GM19099 (cell line): ENCODE results near the gene NEDD1.

Experiments used
- POLR2A ChIP-seq: IDR thresholded peaks from 3 replicates; pipeline ENCODE4 v1.6.1; 2011; ENCODE audit warnings: low read depth; ENCODE audit not compliant: insufficient read length; ENCODE audit errors: extremely low read depth

NEDD1 gene

DNA sequence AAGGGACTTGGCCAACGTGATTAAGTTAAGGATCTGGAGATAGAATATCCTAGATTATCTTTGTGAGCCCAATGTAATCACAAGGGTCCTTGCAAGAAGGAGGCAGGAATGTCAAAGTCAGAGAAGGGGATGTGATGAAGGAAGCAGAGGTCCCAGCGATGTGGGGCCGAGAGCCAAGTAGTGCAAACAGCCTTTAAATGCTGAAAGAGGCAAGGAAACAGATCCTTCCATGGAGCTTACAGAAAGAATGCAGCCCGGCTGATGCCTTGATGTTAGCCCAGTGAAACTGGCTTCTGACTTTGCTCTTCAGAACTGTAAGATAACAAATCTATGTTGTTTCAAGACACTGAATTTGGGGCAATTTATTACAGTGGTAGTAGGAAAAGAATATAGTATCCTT is 74.9 kb downstream of the NEDD1 start:
- TF ChIP-seq POLR2A, result no peak

- TF ChIP-seq POLR2A, result no peak
Observed at GRCh38 chr12:96982671-96983070, 75.6 kb downstream of the NEDD1 start.

DNA sequence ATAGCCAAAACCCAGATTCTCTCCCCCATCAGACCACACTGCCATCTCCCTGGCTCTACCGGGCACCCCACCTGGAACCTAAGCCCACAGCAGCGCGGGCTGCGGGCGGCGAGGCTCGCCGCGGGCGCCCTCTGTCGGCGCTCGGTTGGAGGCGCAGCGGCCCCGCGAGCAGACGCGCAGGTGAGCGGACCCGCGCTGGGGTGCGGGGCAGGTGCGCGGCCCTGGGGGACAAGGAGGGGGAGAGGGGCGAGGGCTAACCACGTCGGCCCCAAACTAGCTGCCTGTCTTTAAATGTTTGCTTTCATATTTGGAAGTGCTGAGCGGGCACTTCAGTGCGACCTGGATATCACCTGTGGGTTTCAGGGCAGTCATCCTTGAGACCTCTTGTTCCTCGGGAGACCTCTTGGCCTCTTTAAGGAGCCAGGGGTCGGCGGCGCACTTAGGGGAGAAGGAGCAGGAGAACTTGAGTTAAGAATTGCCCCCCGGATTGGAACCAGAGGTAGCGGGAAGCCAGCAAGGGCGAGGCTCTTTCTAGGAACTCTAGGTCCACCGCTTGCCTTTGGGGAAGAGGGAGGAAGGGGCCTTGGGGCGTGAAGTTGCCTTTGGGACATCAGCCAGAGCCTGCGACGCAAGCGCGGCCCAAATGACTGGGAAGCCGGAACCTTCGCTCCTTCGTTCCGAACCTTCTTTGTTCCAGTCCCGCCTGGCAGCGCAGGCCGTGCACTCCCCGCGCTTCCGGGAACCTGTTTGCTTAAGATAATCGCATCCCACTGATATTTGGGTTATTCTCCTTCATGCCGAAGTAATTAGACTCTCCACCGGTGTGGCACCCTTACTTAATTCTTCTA is 78.7 kb downstream of the NEDD1 start:
- no peak for TF ChIP-seq POLR2A

DNA sequence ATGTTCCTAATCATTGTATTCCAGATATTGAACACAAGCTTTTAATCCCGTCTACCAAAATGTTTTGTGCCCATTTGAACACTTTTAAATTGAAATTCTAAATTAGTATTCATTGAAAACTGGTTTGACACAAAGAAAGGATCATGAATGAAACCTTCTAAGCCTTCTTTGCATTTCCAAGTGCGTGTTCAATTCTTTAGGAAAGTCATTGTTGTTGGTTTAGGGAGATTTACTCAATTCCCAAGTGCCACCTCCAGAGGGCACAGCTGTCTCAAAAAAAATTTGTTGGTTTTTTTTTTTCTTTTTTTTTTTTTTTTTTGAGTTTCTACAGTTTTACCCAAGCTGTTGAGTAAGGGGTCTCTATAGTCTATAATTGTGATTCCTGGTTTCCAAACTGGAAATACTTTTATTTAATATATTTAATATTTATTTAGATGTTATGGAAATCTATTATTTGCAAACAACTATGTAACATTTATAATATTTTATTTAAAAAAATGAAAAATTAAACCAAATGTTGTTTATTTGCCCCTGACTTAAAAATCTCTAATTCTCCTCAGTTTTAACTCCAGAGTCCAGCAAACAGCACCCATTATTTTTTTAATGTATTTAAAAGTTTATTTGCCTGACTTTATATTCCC is 79.9 kb downstream of the NEDD1 start:
- TF ChIP-seq POLR2A, result no peak

GRCh38 chr12:96988919-96989318 is 81.9 kb downstream of the NEDD1 start:
- TF ChIP-seq POLR2A, result no peak

GRCh38 chr12:96989916-96990315 is 82.9 kb downstream of the NEDD1 start:
- no peak for TF ChIP-seq POLR2A

GRCh38 chr12:96994900-96995299 is 87.8 kb downstream of the NEDD1 start:
- TF ChIP-seq POLR2A, result no peak

DNA sequence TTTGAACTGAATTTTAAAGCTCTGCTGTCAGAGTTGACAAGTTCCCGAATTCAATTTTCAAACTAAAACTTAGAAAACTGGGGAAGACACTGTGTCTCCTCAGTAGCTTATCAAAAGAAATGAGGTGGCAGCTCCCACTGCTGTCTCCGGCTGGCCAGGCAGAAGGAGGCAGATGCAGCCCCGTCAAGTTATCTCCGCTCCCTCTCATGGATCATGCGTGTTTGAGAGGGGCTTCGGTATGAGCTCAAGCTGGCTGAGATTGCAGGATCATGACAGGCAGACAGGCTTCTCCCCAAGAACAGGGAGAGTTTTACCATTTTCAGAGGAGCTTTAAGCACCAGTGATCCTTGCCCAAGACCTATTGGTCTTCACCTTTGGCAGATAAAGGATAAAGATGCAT is 88.8 kb downstream of the NEDD1 start:
- TF ChIP-seq POLR2A, result no peak

GRCh38 chr12:96997797-96998484 is 90.9 kb downstream of the NEDD1 start:
- TF ChIP-seq POLR2A, result no peak

DNA sequence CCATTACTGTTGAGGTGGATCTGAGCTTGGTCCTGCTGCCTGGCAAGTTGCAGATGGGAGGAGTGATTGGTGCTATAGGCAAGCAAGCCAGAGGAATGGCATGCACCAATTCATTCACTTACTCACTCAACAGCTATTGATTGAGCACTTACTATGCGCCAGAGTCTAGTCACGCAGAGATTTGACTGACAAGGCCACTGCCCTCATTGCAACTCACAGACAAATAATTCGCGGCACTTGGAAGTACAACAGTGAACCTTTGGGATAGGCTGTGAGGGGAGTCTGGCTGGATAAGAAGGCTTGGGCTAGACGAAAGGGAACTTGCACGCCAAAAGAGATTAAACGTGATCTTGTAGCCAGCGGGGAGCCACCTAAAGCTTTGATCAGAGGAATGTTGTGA is 96.2 kb downstream of the NEDD1 start:
- TF ChIP-seq POLR2A, result no peak
